Amygdala (tissue), 56 donors: ENCODE measurements around the gene SRSF12.
"Not testable (repeated sequence)": the region's sequence is repeated elsewhere in the genome, so short reads cannot be mapped to it uniquely, and the experiment has no call there.

Source experiments
- DNase-seq, 56 donors: peaks; one replicate each; lab custom pipeline; 2025; lab: John Stamatoyannopoulos, UW

The SRSF12 gene

GRCh38 chr6:89132057-89132456, 14.2 kb upstream of the SRSF12 start:
- no peak for DNase-seq

- no peak for DNase-seq
These were observed 13.7 kb upstream of the SRSF12 start for GRCh38 chr6:89131599-89131998.

DNA sequence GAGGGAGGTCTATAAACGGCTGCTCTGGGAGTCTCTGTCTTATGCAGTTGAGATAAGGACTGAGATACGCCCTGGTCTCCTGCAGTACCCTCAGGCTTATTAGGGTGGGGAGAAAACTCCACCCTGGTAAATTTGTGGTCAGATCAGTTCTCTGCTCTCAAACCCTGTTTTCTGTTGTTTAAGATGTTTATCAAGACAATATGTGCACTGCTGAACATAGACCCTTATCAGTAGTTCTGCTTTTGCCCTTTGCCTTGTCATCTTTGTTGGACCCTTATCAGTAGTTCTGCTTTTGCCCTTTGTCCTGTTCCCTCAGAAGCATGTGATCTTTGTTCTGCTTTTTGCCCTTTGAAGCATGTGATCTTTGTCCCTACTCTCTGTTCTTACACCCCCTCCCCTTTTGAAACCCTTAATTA, 10.4 kb upstream of the SRSF12 start:
- DNase-seq: not testable (repeated sequence)

DNA sequence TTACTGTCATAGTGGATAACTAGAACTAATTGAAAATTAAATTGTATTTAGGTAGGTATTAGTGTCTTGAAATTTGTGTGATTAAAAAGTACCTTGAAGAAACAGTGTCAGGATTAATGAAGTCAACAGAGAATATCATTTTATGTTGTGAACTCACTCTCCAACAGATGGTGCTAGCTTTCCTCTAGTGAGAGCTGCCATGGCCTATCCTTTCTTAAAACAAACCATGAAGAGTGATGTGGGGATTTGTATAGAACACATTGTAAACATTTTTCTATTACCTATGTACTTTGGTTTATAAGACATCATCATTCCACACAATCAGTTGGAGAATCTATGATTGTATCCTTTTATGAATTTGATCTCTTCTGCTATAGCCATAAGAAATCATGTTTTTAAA, 4.8 kb upstream of the SRSF12 start:
- DNase-seq: peak in 1 of 56 donors; percentile 5

DNA sequence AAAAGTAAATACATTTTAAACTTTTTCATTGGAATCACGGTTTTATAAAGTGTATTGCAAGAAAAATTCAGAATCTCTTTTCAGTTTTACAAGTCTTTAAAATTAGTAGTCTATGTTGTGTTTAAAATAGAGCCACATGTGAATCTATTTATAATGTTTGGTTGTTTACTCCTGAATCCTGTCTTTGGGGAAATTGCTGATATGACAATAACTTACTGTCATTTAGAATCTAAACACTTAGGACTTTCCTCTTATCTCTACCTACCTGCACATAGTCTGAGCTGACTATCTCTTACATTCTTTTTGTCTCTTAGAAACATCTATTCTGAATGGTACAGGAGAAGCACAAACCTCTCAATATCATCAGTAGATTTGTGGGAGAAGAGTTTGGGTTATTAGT, 4.1 kb upstream of the SRSF12 start:
- DNase-seq: no peak

GRCh38 chr6:89120371-89120770, 2.5 kb upstream of the SRSF12 start:
- no peak for DNase-seq

GRCh38 chr6:89118931-89119330, 1.1 kb upstream of the SRSF12 start:
- peak in 10 of 56 donors; percentile 1 to 52 (median 12) for DNase-seq

GRCh38 chr6:89116702-89117101, 1.2 kb downstream of the SRSF12 start:
- DNase-seq: no peak

DNA sequence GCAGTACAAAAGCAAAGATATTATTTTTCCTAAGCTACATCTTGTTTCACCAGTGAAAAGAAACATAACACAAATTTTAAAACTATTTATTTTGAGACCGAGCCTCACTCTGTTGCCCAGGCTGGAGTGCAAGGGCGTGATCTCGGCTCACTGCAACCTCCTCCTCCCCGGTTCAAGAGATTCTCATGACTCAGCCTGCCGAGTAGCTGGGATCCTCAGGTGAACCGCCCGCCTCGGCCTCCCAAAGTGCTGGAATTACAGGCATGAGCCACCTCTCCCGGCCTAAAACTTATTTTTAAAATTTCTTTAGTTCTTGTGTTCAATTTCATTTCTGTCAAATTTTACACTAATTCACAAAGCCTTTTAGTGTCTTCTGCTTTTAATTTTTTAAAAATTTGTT, 5.9 kb downstream of the SRSF12 start:
- DNase-seq: no peak

DNA sequence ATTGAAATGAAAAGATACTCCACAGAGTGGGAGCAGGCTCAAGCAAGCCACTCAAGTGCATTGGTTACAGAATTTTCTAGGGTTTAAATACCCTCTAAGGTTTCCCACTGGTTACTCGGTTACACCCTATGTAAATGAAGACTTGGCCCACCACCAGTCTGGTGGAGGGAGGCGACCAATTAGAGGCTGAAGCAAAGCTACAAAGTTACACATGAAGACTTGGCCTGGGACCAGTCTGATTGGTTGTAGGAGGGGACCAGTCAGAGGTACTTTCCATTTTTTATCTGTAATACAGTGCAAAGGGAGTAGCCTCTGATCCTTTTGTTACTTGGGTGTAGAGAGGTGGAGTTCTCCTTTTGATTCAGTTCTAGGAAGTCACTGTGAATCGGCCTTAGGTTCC, 7.6 kb downstream of the SRSF12 start:
- no peak for DNase-seq

DNA sequence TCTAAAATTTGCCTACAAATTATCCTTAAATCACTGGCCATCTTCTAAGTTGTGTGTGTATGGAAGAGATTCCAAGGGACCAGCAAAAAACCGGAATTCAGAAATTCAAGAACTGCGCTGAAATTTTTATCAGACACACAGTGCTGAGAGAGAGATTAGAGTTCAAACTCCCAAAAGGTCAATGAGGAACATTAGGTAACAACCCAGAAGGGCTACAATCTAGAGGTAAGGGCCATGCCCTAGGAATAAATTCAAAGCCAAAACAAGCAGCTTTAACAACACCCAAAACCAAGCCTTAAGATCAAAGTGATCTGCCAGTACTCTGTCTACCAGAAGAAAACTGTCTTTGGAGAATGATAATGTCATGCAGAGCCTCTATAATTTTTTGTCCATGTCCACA, 17.8 kb downstream of the SRSF12 start:
- DNase-seq: no peak

DNA sequence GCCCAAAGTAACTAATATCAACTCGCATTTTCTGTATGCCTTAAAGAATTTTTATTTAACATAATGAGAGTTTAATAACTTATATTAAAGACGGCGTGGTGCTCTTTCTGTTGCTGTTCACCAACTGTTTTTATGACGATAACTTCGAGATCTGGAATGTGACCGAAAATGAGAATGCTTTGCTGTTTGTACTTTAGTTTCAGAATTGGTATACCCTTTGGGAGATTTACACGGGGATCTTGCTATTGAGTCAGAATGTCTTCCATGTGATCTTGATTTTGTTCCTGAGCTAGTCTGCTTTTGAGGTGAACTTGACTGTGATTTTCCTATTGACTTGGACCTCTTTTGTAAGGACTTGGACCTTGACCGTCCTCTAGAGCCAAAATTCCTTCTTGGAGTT, 19.4 kb downstream of the SRSF12 start:
- no peak for DNase-seq

- no peak for DNase-seq
These were observed 30.0 kb downstream of the SRSF12 start for GRCh38 chr6:89087881-89088280.

- DNase-seq: no peak
These were observed 32.3 kb downstream of the SRSF12 start for GRCh38 chr6:89085409-89086205.

- no peak for DNase-seq
These were observed 32.9 kb downstream of the SRSF12 start for GRCh38 chr6:89084954-89085353.

GRCh38 chr6:89084542-89084941, 33.3 kb downstream of the SRSF12 start:
- DNase-seq: no peak

DNA sequence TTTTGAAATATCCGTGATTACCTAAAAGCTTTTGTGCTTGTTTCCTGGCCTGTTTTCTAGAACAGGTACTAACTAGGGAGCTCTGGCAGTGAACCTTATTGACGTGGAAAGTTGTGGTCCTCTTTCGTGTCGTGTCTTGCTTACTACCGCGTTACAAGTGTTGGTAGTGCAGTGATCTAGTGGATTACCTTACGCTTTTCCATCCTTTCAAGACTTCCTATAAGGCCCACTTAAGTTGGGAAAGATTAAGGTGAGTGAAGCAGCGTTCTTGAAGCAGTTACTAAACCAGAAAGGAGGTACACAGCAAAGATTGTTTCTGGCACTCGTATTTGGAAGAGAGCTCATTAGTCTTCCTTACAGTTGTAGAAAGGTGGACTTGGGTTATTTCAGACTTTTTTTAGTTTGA, 35.4 kb downstream of the SRSF12 start:
- DNase-seq: no peak

DNA sequence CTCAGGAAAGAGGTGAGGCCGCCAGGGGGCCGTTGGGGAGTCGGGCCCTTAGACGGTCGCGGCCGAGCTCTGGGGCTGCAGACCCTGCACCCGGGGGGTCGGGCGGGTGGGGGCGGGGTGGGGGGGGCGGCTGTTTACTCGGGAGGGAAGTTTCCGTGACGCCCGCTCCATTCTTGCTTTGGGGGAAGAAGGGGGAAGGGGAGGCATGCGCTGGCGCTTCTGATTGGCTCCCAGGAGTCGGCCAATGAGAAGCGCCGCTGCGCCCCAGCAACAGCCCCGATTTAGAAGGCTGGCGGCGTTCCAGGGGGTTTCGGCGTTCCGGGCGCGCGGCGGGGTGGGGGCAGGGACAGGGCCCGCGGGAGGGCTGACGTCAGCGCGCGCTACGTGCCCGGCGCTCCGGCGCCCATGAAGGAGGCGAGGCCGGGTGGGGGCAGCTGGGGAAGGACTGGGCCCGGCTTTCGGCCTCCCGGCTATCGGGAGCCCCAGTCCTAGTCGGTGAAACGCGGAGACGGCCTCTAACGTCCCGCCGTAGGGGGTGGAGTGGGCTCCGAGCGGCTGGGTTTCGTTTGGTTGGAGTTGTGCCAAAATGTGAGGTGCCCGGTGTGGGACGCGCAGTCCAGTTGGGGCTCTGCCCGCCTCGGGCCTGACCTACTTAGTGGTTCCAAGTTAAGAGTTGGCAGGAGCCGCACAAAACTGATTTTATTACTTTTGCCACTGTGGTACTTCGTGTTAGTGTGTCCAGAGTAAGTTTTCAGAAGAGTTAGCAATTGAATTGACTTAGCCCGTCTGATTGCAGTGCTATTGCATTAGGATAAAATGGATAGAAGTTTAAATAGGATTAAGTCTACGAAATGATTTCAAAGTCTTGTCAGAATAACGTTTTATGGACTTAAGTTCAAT, 36.2 kb downstream of the SRSF12 start:
- DNase-seq: peak; percentile 76 to 99 (median 94)

- peak in 1 of 56 donors; percentile 46 for DNase-seq
These were observed 36.8 kb downstream of the SRSF12 start for GRCh38 chr6:89081129-89081422.

DNA sequence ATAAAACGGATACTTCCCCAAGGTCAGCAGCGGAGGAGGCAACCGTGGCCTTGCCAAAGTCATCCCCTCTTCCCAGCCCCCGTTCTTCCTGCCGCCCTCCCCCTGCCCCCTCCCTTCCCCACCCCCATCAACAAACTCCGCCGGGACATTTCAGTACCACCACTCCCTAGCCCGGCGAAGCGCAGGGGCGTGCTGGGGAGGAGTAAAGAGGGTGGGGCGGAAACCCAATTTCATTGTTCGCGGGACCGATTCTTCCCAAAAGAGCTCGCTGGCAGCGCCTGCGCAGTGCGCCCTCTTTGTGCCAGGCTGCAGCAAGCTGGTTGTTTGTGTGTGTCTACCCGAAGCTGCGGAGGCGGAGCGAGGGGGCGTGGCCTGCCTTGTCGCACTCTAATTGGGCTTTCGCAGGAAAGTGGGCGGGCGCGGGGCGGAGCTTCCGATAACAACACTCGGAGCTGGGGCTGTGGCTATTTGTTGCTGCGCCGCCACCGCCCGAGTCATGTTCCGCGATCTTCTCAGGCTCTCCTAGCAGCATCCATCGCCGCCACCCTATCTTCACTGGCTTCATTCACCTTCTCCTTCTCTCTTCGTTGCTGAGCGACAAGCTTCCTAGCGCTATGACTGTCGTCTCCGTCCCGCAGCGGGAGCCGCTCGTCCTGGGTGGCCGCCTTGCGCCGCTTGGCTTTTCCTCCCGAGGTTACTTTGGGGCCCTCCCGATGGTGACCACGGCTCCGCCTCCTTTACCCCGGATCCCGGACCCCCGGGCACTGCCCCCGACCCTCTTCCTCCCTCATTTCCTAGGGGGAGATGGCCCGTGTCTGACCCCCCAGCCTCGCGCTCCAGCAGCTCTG, 37.4 kb downstream of the SRSF12 start, which contains the start of gene PNRC1:
TSS of gene PNRC1 (plus strand) at position 471 of the 848 bp plus-strand sequence. CDS start at position 615, 144 bp downstream.
- DNase-seq: peak; percentile 84 to 100 (median 99)
